Hepatic stellate cell (primary cell): ENCODE results near the gene PAXX.
"Not testable (repeated sequence)": the region's sequence is repeated elsewhere in the genome, so short reads cannot be mapped to it uniquely, and the experiment has no call there.

Experiments
- DNase-seq: peaks from one replicate; pipeline ENCODE4 v3.0.0; 2011; ENCODE audit warnings: low spot score

The PAXX gene

DNA sequence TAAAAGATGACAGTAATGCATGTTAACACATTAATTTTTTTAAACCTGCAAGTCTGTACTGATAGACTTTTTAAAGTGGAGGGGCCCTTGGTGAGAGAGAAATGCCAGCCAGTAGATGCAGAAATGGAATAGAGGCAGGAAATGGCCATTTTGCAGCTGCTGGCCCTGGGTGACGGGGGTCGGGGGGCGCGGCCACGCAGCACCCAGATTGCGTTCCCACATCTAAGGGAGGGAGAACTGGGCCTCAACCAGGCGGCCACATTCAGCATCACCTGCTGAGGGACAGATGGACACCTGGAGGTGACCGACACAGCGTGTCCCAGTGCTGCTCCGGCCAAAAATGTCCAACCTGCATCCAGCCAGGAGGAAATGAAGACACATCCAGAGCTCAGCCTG lies 10.4 kb downstream of the PAXX start:
- no peak for DNase-seq

DNA sequence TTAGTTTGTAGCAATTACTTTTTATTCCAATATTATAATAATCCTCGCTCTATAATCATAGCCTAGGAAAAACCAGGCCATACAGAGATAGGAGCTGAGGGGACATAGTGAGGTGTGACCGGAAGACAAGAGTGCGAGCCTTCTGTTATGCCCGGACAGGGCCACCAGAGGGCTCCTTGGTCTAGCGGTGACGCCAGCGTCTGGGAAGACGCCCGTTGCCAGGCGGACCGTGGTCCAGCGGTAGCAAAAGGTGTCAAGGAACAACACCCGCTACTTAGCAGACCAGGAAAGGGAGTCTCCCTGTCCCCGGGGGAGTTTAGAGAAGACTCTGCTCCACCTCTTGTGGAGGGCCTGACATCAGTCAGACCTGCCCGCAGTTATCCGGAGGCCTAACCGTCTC lies 12.1 kb downstream of the PAXX start:
- DNase-seq = not testable (repeated sequence)

- no peak for DNase-seq
Observed at GRCh38 chr9:137006116-137007003, 14.1 kb downstream of the PAXX start.

DNA sequence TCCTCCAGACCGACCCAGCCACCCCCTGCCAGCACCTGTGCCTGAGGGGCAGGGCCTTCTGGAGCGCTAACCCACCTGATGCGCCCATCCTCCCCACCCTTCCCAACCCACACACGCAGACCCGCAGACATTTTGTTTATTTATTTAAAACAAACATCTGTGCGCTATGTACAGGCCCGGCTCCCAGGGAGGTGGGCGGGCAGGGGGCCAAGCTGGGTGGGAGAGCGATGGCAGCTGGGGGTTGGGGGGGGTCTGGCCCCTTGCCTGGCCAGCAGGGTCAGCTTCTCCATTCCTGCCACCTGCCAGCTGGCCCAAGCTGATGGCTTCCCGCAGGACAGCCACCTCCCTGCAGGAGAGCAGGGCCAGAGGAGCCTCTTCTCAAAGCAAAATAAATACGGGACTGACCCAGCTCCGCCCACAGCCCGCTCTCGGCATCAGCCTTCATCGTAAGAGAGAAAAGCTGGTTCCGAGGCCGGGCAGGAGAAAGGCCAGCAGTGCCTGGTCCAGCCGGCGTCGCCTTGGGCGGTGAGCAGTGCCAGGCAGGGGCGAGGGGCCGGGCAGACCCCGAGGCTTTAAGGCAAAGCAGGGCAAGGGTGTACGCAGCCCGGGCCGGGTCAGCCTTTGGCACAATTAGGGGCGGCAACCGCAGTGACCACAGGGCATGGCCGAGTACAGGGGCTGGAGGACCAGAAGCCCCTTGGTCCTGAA lies 15.0 kb downstream of the PAXX start:
- no peak for DNase-seq

DNA sequence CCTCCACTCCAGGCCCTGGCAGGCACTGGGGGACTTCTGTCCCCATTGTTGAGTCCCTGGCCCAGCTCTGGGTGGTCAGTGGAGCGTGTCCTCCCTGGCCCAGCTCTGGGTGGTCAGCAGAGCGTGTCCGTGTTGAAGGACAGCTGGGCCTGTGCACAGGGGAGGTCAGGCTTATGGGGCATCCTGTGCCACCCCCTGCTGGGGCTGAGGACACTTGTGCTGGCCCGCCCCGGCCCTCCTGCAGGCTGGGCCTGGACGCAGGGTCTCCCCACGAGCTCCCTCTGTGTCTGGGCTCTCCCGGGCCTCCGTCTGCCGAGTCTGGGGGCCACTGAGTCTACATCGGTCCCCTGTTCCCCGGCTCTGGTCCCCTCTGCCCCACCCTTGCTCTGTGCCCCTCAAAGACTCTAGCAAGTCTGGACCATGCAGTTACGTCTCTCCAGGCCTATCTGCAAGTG lies 15.6 kb downstream of the PAXX start:
- no peak for DNase-seq

GRCh38 chr9:137008312-137008711 lies 16.1 kb downstream of the PAXX start:
- DNase-seq = no peak

DNA sequence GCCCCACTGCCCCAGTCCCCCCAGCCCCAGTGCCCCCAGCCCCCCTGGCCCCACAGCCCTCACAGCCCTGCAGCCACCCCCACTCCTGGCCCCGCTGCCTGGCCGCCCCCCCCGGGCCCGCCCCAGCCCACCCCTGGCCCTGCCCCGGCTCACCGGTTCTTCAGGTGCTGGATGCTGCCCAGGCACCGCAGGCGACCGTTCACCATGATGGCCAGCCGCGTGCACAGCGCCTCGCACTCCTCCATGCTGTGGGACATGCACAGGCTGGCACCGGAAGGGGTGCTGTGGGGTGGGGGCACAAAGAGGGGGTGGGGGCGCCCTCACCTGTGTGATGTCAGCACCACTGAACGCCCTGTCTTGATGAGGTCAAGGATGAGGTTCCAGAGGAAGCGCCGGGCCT lies 17.0 kb downstream of the PAXX start:
- DNase-seq = no peak

DNA sequence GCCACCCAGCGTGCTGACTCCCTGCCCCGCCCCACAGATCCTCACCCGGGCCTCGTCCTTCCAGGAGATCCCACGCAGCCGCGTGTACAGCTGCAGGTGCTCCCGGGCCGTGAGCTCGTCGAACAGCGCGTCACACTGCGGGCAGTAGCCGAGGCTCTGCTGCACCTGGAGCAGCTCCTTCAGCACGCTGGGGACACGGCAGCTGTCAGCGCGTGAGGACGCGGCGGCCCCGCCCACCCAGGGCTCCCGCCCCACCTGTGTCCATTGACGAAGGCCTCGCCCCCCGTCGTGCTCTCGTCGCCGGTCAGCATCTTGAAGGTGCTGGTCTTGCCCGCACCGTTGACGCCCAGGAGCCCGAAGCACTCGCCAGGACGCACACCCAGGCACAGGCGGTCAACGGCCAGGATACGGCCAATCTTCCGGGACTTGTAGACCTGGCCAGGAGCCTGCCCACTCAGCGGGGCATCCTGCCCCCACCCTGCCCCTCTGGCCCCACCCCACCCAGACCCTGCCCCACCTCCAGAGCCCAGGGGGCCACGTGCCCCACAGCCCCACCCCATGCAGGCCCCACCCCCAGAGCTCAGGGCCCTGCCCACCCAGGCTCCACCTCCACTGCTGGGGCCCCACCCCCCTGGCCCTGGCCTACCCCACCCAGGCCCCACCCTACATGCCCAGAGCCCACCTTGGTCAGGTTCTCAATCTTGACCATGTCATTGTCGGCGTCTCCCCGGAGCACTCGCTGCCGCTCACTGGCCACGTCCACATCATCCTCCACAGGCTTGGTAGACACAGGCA lies 17.9 kb downstream of the PAXX start:
- DNase-seq = no peak

DNA sequence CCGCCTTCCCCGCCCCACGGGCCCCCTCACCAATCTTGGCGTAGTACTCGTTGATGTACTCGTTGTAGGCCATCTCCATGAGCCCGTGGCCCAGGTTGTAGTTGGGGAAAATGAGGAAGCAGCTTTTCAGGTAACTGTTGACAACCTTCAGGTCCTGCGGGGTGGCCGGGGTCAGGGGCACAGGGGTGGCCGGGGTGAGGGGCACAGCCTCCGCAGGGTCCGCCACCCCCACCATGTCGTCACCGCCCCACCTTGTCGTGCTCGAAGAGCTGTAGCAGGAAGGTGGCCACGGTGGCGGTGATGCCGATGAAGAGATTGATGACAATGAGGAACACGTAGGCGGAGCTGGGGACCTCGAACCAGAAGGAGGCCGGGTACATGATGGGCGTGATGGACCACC lies 18.9 kb downstream of the PAXX start:
- DNase-seq = no peak

- DNase-seq = no peak
Observed at GRCh38 chr9:137011907-137012675, 19.9 kb downstream of the PAXX start.

GRCh38 chr9:137012694-137013570 lies 20.7 kb downstream of the PAXX start:
- no peak for DNase-seq

DNA sequence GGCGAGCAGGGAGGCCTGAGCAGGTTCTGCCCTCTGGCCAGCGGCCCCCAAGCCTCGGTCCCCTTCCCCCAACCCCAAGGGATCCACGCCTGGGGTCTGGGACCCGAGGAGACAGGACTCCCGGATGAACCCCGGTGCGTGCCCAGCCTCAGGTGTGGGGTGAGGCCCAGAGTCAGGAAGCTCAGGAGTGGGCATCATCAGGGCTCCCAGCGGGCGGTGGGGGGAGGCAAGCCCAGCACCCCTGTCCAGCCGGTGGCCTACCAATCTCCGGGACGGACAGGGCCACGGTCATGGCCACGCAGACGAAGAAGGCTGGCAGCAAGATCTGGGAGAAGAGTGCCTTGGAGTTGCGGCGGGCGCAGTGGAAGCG lies 21.3 kb downstream of the PAXX start:
- DNase-seq = no peak

GRCh38 chr9:137014166-137014565 lies 21.9 kb downstream of the PAXX start:
- DNase-seq = no peak

GRCh38 chr9:137014776-137015539 lies 22.7 kb downstream of the PAXX start:
- no peak for DNase-seq

DNA sequence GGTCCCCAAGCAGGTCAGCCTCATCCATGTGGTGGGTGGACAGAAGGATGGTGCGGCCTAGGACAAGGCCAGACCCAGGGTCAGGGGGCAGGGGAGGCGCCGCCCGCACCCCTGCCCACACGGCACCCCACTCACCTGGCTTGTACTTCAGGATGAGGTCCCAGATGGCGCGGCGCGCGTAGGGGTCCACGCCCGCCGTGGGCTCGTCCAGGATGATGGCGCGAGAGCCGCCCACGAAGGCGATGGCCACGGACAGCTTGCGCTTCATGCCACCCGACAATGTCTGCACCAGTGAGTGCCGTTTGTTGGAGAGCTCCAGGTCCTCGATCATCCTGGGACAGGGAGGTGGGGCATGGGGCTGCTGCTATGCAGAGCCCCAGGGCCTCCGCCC lies 23.3 kb downstream of the PAXX start:
- no peak for DNase-seq

GRCh38 chr9:137015976-137016375 lies 23.8 kb downstream of the PAXX start:
- DNase-seq = no peak

DNA sequence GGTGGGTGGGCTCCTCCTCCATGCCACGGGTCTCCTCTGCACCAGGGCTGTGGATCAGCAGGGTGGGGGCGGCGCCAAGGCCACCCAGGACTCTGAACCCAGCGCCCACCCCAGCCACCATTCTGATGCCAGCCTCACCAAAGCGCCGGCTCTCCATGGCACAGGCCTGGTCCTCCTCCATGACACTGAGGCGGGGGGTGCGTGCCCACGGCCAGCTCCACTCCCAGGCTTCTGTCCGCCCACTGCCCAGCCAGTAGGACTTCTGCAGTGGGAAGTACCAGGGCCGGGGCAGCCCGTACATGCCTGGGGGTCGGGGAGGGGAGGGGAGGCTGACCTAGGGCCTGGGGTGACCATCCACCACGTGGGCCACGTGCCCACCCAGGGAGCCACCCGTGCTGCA lies 24.2 kb downstream of the PAXX start:
- DNase-seq = no peak

DNA sequence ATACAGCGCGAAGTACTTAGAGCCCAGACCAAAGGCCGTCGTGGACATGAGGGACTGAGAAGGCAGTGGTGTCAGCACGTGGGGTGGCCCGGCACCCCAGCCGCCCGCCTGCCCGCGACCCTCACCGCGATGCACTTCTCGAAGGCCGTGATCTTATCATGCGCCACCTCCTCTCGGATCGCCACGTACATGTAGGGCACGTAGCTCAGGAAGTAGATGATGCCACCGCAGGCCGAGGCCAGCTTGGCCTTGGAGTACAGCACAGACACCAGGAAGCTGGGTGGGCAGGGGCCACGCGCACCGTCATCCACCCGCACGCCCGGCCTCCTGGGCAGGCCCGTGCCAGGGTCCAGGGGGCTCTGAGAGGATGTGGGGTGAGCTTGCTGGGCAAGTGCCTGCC lies 24.8 kb downstream of the PAXX start:
- DNase-seq = no peak

- DNase-seq = no peak
Observed at GRCh38 chr9:137017791-137018497, 25.7 kb downstream of the PAXX start.
